HG03378 (cell line): ENCODE measurements around the gene ANKH.
A peak's percentile ranks its signal among the peaks of the same experiment; 100 is the strongest.
"Not testable (repeated sequence)": the region's sequence is repeated elsewhere in the genome, so short reads cannot be mapped to it uniquely, and the experiment has no call there.

Source experiments
- ATAC-seq: cut with Tn5 transposase; IDR thresholded peaks from one replicate; pipeline ENCODE4 v1.9.1; 2021; ENCODE audit warnings: mild to moderate bottlenecking, moderate library complexity; ENCODE audit not compliant: unreplicated experiment

ANKH gene

GRCh38 chr5:14830210-14831005 lies 41.2 kb downstream of the ANKH start:
- ATAC-seq, result no peak

- no peak for ATAC-seq
Measured at GRCh38 chr5:14829396-14829795, 42.2 kb downstream of the ANKH start.

- ATAC-seq, result no peak
Measured at GRCh38 chr5:14826714-14827113, 44.9 kb downstream of the ANKH start.

GRCh38 chr5:14825977-14826376 lies 45.6 kb downstream of the ANKH start:
- ATAC-seq, result no peak

- no peak for ATAC-seq
Measured at GRCh38 chr5:14824499-14824898, 47.1 kb downstream of the ANKH start.

GRCh38 chr5:14821100-14821845 lies 50.3 kb downstream of the ANKH start:
- no peak for ATAC-seq

- ATAC-seq, result peak; percentile 37
Measured at GRCh38 chr5:14818931-14819790, 52.4 kb downstream of the ANKH start.

- ATAC-seq, result not testable (repeated sequence)
Measured at GRCh38 chr5:14817762-14818136, 53.8 kb downstream of the ANKH start.

GRCh38 chr5:14816999-14817761 lies 54.4 kb downstream of the ANKH start:
- ATAC-seq, result no peak

- ATAC-seq, result no peak
Measured at GRCh38 chr5:14816374-14816998, 55.1 kb downstream of the ANKH start.

GRCh38 chr5:14813747-14814146 lies 57.8 kb downstream of the ANKH start:
- ATAC-seq, result no peak

GRCh38 chr5:14812166-14812565 lies 59.4 kb downstream of the ANKH start:
- ATAC-seq, result no peak

GRCh38 chr5:14810928-14811572 lies 60.5 kb downstream of the ANKH start:
- ATAC-seq, result no peak

GRCh38 chr5:14810282-14810681 lies 61.3 kb downstream of the ANKH start:
- ATAC-seq, result no peak

- peak; percentile 98 for ATAC-seq
Measured at GRCh38 chr5:14809369-14810155, 62.0 kb downstream of the ANKH start.

- no peak for ATAC-seq
Measured at GRCh38 chr5:14807471-14807870, 64.1 kb downstream of the ANKH start.

- no peak for ATAC-seq
Measured at GRCh38 chr5:14806456-14806855, 65.1 kb downstream of the ANKH start.

- no peak for ATAC-seq
Measured at GRCh38 chr5:14802541-14802940, 69.0 kb downstream of the ANKH start.

- ATAC-seq, result no peak
Measured at GRCh38 chr5:14801792-14802191, 69.8 kb downstream of the ANKH start.
